Astrocyte (in vitro differentiated cells and primary cell): ENCODE measurements around the gene NCAPG2. TPM values are rescaled to one million over a fixed set of nuclear protein-coding genes. Genes with fewer than 3 reads are reported as not detected.

ENCODE experiments used
- DNase-seq: peaks from one replicate; pipeline ENCODE4 v3.0.0-alpha.2; 2010; ENCODE audit warnings: low read depth
- FAIRE-seq: peaks from 2 replicates; lab custom pipeline; 2011; peaks lifted over from hg19 to GRCh38; lab: Jason Lieb, UNC
- H2AFZ ChIP-seq: 2 replicates; pipeline ENCODE4 v1.6.0; 2012; ENCODE audit warnings: low read depth, low read length, inconsistent platforms
- H3K27ac ChIP-seq: 2 replicates; pipeline ENCODE4 v1.5.1; 2011; ENCODE audit warnings: low read depth, low read length, inconsistent platforms
- H3K27me3 ChIP-seq: 2 replicates; pipeline ENCODE4 v1.6.0; 2011; ENCODE audit warnings: low read length, inconsistent platforms; ENCODE audit not compliant: insufficient read depth
- H3K36me3 ChIP-seq: 2 replicates; pipeline ENCODE4 v1.5.1; 2011; ENCODE audit warnings: low read length, inconsistent platforms; ENCODE audit not compliant: insufficient read depth
- H3K4me1 ChIP-seq: 2 replicates; pipeline ENCODE4 v1.5.1; 2011; ENCODE audit warnings: low read length, inconsistent platforms; ENCODE audit not compliant: insufficient read depth
- H3K4me2 ChIP-seq: 2 replicates; pipeline ENCODE4 v1.6.0; 2012; ENCODE audit warnings: low read length, inconsistent platforms
- H3K4me3 ChIP-seq: 2 replicates; pipeline ENCODE4 v1.5.1; 2011; ENCODE audit warnings: low read depth, mild to moderate bottlenecking, low read length, inconsistent platforms; ENCODE audit not compliant: insufficient read depth
- H3K79me2 ChIP-seq: 2 replicates; pipeline ENCODE4 v1.6.0; 2012; ENCODE audit warnings: mild to moderate bottlenecking, low read length, inconsistent platforms; ENCODE audit not compliant: insufficient read depth
- H3K9ac ChIP-seq: 2 replicates; pipeline ENCODE4 v1.6.0; 2012; ENCODE audit warnings: mild to moderate bottlenecking, low read length, inconsistent platforms
- H3K9me3 ChIP-seq: 2 replicates; pipeline ENCODE4 v1.5.1; 2012; ENCODE audit warnings: low read depth, mild to moderate bottlenecking, low read length, inconsistent platforms; ENCODE audit not compliant: insufficient read depth
- H4K20me1 ChIP-seq: 2 replicates; pipeline ENCODE4 v1.6.0; 2012; ENCODE audit warnings: low read length, inconsistent platforms; ENCODE audit not compliant: insufficient read depth
- H3K27ac Mint-ChIP-seq: one replicate; pipeline ENCODE4 v1.8.0; 2021; ENCODE audit warnings: mild to moderate bottlenecking, mixed read lengths; ENCODE audit not compliant: unreplicated experiment
- H3K27me3 Mint-ChIP-seq: one replicate; pipeline ENCODE4 v1.8.0; 2021; ENCODE audit warnings: low read depth, mixed read lengths; ENCODE audit not compliant: unreplicated experiment
- H3K36me3 Mint-ChIP-seq: one replicate; pipeline ENCODE4 v1.8.0; 2021; ENCODE audit warnings: low read depth, mixed read lengths; ENCODE audit not compliant: unreplicated experiment
- H3K4me1 Mint-ChIP-seq: one replicate; pipeline ENCODE4 v1.8.0; 2021; ENCODE audit warnings: low read depth, mixed read lengths; ENCODE audit not compliant: unreplicated experiment
- H3K4me3 Mint-ChIP-seq: one replicate; pipeline ENCODE4 v1.8.0; 2021; ENCODE audit warnings: mild to moderate bottlenecking, moderate library complexity, mixed read lengths; ENCODE audit not compliant: unreplicated experiment
- H3K9me3 Mint-ChIP-seq: one replicate; pipeline ENCODE4 v1.8.0; 2021; ENCODE audit warnings: mild to moderate bottlenecking, mixed read lengths; ENCODE audit not compliant: unreplicated experiment
- EZH2 ChIP-seq: IDR thresholded peaks from 2 replicates; pipeline ENCODE4 v1.6.1; 2012; ENCODE audit warnings: mild to moderate bottlenecking, low read length, inconsistent platforms; ENCODE audit not compliant: insufficient read depth
- total RNA-seq: library from RNA; stranded (reverse); gene quantifications from 2 replicates; pipeline ENCODE4 v1.2.1, GENCODE V29; 2021
- TF ChIP-seq, protein P1 (sequence below): IDR thresholded peaks from 2 replicates; pipeline ENCODE4 v1.5.1; 2011; ENCODE audit warnings: low read depth, mild to moderate bottlenecking, inconsistent platforms, low read length, moderate library complexity; ENCODE audit not compliant: insufficient read depth

NCAPG2 gene
- total RNA-seq, 1 donor from 2014 or later, result 9.6 TPM

DNA sequence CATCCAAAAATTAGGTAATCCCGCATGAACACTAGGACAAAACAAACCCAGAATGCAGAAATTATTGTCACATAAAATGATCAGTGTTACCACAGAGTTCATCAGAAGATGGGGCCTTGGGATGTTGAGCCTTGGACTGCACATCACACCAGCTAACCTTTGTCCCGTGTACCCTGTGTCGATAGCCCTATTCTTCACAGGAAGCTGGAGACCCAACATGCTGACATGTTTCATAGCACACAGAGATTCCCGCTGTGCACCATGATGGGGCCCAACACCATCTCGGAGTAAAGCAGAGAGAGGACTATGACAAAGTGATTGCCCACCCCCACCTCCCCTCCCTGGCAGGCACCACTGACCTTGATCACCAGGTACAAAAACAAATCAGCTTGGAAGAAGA lies 121.5 kb downstream of the NCAPG2 start:
- Histone ChIP-seq H3K4me1 (peaks cover 5% of the 10 kb centered on the region), H3K27ac (no peak overlapping the region), H3K79me2 (no peaks in the 10 kb centered on the region), H3K4me3 (no peak overlapping the region), H3K9ac (no peak overlapping the region), H4K20me1 (no peaks in the 10 kb centered on the region), H3K27me3 (peaks cover 16% of the 10 kb centered on the region), H3K9me3 (peaks cover 3% of the 10 kb centered on the region), H3K36me3 (no peaks in the 10 kb centered on the region), H2AFZ (no peak overlapping the region), H3K4me2 (no peak overlapping the region)
- DNase-seq (no peak), FAIRE-seq (no peak)
- Mint-ChIP-seq H3K27me3 (peaks cover 34% of the 10 kb centered on the region), H3K4me3 (no peak overlapping the region), H3K36me3 (peaks cover 3% of the 10 kb centered on the region), H3K27ac (no peak overlapping the region), H3K9me3 (peaks cover 13% of the 10 kb centered on the region), H3K4me1 (no peaks in the 10 kb centered on the region)
- TF ChIP-seq EZH2, result no peak
- TF ChIP-seq, protein P1, sequence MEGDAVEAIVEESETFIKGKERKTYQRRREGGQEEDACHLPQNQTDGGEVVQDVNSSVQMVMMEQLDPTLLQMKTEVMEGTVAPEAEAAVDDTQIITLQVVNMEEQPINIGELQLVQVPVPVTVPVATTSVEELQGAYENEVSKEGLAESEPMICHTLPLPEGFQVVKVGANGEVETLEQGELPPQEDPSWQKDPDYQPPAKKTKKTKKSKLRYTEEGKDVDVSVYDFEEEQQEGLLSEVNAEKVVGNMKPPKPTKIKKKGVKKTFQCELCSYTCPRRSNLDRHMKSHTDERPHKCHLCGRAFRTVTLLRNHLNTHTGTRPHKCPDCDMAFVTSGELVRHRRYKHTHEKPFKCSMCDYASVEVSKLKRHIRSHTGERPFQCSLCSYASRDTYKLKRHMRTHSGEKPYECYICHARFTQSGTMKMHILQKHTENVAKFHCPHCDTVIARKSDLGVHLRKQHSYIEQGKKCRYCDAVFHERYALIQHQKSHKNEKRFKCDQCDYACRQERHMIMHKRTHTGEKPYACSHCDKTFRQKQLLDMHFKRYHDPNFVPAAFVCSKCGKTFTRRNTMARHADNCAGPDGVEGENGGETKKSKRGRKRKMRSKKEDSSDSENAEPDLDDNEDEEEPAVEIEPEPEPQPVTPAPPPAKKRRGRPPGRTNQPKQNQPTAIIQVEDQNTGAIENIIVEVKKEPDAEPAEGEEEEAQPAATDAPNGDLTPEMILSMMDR, result no peak

DNA sequence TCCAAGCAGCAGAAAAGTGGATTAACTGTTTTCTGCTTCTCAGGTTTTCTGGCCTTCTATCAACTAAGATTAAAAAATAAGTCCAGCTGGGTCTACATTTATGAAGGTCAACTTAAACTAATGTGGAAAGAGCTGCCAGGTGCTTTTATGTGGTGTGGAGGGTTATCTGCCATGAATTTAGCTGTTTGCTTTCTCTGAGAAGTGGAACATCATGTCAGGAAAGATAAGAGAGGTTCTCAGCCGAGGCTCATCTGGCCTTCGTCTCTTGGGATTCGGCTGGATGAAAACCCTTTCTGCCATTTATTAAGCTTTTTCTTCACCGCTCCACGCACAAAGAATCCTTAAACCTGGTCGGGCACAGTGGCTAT lies 122.5 kb downstream of the NCAPG2 start:
- H3K36me3 Mint-ChIP-seq, result peaks cover 3% of the 10 kb centered on the region
- peaks cover 13% of the 10 kb centered on the region for H3K9me3 Mint-ChIP-seq
- FAIRE-seq, result no peak

More for the DNA sequence above, 122.5 kb downstream of the NCAPG2 start:
- H3K4me1 Mint-ChIP-seq, result no peaks in the 10 kb centered on the region
- Histone ChIP-seq H3K9ac (no peak overlapping the region), H3K4me1 (peaks cover 5% of the 10 kb centered on the region), H3K4me2 (no peak overlapping the region), H4K20me1 (no peaks in the 10 kb centered on the region), H3K27me3 (peaks cover 16% of the 10 kb centered on the region), H2AFZ (no peak overlapping the region), H3K4me3 (no peak overlapping the region), H3K36me3 (no peaks in the 10 kb centered on the region), H3K79me2 (no peaks in the 10 kb centered on the region), H3K27ac (no peak overlapping the region), H3K9me3 (peaks cover 3% of the 10 kb centered on the region)
- H3K27me3 Mint-ChIP-seq, result peaks cover 34% of the 10 kb centered on the region
- no peak overlapping the region for H3K27ac Mint-ChIP-seq
- H3K4me3 Mint-ChIP-seq, result no peak overlapping the region
- TF ChIP-seq EZH2, result no peak
- TF ChIP-seq, protein P1, result no peak
- DNase-seq, result no peak
